HG03159 (cell line): ENCODE data around the gene PLCD1.
"Not testable (repeated sequence)": the region's sequence is repeated elsewhere in the genome, so short reads cannot be mapped to it uniquely, and the experiment has no call there.

Source experiments
- ATAC-seq: cut with Tn5 transposase; IDR thresholded peaks from one replicate; pipeline ENCODE4 v1.9.1; 2021; ENCODE audit warnings: mild to moderate bottlenecking, moderate library complexity; ENCODE audit not compliant: unreplicated experiment

PLCD1 gene

DNA sequence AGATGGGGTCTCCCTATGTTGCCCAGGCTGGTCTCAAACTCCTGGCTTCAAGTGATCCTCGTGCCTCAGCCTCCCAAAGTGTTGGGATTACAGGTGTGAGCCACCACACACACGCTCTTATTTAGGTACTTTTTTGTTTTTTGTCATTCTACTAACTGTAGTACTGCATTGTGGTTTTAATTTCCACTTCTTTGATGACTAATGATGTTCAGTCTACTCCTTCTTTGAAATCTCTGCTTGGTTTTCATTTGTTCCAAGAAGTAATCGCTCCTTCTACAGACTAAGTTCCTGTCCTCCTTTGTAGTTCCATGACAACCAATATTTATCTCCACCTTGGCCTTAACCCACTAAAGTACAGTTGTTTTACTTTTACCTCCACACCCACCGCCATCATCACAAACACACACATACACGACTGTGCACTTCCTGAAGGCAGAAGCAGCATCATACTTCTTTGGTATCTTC is 9.0 kb upstream of the PLCD1 start:
- ATAC-seq: no peak

DNA sequence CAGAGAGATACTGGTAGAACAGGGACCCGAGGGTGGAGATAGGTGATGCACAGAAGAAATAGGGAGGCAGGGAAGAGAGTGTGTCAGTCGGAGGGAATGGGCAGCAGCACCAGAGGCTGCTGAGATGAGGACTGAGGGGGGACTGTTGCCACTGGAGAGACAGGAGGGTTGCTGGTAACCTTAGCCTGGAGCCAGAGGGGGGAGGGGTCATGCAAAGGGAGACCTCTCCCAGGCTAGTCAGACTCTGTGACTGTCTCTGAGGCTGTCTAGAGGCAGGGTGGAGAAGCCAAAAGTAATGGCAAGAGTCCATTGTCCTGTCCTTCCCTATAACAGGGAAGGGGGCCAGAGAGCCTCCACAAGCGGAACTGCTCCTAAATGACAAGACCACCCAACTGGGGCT is 7.5 kb upstream of the PLCD1 start:
- no peak for ATAC-seq

DNA sequence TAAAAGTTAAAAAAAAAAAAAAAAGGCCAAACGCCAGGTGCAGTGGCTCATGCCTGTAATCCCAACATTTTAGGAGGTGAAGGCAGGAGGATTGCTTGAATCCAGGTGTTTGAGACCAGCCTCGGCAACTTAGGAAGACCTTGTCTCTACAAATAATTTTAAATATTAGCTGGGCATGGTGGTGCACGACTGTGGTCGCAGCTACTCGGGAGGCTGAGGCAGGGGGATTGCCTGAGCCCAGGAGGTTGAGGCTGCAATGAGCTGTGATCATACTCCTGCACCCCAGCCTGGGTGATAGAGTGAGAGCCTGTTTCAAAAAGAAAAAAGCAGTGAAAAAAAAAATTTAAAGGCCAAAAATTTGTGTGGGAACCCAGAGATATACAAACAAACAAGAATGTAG is 6.8 kb upstream of the PLCD1 start:
- ATAC-seq: no peak

DNA sequence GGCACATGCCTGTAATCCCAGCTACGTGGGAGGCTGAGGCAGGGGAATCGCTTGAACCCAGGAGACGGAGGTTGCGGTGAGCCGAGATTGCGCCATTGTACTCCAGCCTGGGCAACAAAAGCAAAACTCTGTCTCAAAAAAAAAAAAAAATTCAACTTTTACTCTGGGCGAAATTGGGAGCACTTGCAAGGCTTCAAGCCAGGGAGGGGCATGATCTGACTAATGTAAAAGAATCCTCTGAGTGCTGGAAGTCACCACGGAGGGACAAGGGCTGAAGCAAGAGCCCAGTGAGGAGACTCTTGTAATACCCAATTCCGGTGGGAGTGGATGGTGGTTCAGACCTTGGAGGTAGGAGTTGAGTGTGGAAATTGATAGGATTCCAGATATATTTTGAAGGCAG is 4.9 kb upstream of the PLCD1 start:
- not testable (repeated sequence) for ATAC-seq

DNA sequence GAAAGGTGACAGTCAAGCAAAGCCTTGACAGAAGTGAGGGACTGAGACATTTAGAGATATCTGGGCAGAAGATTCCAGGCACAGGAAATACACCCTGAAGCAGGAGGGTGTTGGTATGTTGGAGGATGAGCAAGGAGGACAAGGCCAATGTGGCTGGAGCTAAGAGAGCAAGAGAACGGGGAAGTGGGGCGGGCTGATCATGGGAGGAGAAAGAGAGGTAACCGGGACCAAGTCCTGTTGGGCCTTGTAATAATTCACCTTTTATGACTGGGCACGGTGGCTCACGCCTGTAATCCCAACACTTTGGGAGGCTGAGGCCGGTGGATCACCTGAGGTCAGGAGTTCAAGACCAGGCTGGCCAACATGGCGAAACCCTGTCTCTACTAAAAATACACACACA is 4.1 kb upstream of the PLCD1 start:
- ATAC-seq: not testable (repeated sequence)

DNA sequence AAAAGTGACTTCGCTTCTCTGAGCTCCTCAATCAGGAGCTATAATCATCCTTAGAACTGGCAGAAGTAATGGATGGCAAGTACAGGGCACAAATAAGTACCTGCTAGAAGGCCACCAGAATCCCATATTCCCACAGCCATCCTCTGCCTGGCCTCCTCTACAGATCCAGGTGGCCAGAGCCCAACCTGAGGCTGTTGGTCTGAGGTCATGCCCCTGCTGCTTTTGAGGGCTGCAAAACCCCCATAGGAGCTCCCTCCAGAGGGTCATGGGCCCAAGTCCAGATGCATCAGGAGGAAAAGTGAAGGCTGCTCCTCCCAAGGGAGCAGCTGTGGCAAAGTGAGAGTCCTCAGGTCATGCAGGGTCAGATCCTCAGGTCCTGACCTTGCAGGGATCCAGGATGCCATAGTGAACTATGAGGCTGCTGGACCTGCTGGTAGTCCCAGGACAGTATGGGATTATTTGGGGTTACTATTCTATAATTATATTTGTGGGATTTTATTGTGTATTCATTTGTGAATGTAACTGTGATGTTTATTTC is 3.0 kb upstream of the PLCD1 start:
- ATAC-seq: no peak

DNA sequence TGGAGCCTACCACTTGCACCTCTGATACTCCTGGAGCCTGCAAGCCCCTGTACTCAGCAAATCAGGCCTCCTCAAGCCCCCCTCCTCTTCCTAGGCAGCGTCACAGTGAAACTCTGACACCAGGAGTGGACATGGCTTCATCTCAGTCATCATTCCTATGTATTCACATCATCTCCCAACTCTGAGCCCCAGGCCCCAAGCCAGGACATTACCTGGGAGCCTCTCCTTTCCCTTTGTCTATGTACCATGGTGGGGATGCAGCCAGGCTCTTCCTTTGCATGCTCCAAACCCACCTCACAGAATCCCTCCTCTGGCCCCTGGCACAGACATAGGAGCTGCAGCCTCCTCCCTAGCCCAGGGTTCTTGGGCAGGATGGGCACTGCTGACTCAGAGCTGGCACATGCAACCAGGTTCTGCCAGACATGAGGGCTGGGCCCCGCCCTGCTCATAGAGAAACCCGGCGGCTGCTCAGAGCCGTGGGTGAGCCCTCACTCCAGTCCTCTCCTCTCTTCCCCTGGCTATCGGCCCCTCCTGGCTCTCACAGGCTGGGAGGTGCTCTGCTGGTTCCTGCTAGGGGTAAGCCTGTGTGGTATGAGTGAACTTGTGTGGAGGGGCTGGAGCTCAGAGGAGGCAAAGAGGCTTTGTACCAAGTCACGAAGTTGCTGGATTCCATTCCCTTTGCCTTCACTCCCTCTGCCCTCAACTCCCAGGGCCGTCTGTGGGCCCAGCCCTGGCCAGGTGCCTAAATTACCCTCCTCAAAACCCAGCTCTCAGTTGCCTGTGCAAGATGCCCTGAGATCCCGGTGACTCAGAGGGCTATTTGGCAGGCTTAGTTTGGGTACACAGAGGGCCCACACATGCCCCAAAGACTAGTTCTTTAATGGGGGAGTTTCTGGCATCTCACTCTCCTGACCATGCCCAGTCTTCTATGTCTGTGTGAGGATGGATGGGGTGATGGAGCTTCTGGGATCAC is 1.9 kb upstream of the PLCD1 start:
- no peak for ATAC-seq

DNA sequence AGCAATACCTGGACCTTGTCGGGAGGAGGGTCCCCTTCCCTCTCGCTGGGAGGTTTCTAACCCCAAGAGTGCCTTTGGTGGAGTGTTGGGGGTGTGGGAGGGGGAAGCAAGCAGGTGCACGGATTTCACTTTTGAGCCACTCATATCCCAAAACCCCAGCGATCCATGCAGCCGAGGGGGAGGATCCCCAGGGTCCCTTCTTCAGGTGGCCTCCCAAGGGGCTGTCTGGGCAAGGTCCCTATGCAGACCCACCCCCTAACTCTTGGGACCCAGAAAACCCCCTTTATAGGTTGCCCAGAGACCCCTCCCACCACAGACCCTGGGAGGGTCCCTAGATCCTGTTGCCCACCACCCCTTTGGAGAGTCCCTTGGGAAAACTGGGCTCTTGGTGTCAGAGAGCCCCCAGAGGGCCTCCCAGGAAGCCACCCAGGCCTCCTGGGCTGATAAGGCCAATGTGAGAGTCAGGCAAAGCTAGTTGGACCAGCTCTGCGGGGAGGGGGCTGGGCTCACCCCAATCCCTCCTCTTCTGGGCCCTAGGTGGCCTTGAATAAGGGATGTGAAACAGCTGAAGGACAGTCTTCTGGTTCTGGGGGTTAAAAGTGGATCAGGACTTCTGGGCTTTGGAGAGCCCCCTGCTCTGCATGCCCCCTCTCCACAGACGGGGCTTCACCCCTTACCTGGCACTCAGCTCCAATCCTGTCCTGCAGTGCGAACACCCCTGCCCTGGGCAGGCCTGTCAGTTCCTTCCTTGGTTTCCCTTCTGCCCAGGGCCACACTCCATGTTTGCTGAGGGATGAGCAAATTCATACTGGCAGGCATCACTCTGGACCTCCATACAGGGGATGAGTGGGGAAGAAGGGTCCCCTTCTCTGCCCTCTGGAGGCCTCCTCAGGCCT is 932 bp upstream of the PLCD1 start:
- no peak for ATAC-seq

DNA sequence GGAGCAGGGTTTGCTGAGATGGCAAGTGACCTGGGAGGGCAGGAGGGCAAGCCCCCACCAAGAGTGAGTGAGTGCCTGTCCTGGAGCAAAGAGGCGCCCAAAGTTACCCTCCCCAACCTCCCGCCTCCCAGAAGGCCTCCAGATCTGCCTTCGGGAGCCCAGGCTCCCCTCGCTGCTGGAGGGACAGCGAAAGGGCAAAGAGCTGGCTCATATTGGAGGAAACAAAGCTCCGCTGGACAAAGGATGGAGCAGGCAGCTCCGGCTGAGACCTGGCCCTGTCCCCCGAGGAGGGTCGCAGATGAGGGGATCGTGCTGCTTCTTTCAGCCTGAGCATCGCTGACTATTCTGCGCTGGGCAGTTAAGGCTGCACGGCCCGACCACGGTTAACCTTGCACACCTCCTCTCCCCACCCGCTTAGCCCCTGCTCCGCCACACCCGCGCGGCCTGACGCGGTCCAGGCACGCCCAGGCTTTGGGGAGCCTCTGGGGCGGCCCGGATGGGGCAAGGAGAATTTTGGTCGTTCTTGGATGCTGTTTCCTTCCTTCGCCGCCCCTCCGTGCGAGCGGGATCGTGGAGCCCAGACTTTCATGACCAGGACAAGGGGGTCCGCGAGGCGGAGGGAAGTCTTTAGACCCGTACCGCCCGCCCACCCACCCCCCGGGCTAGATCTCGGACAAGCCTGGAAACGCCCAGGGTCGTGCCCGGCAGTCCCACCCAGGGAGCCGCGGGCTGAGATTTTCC is 651 bp downstream of the PLCD1 start:
- ATAC-seq: no peak

DNA sequence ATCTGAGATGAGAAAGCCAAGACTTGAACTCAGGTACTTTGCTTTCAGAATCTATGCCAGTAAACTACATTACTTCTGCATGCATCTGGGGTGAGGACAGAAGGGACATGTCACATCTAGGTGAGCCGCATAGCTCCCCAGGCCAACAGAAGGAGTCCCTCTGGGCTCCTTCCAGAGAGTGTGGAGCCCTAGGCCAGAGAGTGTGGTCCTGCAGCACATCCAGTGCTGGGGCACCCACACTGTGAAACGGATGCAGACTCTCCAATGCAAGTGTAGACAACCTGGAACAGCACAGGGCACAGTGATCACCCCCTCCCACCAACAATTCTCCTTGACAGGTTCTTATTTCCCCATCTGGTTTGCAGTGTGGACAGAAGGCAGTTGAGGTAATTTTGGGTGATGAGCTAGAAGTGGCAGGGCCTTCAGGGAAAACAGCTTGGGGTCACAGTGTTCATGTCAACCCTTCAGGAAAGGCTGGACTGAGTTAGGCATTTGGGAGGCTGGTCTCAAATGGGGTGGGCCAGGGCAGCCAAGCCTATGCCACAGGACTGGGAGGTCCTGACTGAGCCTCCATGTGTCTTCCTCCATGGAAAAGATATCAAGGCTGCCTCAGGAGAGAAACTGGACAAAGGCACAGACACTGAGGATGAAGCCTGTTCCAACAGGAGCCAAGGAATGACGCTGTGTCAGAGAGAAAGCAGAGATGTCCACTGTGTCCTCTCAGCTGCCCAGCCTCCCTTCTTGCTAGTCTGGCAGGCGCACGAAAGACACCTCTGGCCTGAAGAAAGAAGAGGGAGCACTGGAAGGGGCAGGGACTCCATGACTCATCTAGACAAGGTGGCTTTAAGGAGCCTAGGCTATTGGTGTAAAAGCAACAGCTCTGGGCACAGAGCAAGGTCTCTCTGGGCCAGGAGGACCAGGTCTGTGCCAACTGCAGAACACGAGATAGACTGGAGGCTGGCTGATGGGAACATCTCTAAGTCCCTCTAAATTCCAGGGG is 1.7 kb downstream of the PLCD1 start:
- ATAC-seq: no peak

DNA sequence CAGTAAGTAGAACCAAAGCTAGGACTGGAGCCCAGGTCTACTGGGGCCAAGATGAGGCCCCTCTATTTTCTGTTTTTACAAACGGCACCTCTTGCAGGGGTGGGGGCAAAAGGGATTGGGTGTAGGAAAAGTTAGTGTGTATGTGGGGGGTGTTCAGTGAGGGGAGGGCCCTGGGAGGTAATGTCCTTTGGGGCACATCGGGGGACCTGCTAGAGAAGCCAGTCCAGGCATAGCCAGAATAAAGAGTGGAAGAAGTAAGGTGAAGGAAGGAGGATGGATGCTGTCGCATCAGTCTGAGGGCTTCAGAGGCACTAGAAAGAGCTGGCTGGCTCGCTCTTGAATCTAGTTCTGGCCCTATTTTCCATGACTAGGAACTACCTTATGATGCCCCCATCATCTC is 2.6 kb downstream of the PLCD1 start:
- ATAC-seq: no peak

DNA sequence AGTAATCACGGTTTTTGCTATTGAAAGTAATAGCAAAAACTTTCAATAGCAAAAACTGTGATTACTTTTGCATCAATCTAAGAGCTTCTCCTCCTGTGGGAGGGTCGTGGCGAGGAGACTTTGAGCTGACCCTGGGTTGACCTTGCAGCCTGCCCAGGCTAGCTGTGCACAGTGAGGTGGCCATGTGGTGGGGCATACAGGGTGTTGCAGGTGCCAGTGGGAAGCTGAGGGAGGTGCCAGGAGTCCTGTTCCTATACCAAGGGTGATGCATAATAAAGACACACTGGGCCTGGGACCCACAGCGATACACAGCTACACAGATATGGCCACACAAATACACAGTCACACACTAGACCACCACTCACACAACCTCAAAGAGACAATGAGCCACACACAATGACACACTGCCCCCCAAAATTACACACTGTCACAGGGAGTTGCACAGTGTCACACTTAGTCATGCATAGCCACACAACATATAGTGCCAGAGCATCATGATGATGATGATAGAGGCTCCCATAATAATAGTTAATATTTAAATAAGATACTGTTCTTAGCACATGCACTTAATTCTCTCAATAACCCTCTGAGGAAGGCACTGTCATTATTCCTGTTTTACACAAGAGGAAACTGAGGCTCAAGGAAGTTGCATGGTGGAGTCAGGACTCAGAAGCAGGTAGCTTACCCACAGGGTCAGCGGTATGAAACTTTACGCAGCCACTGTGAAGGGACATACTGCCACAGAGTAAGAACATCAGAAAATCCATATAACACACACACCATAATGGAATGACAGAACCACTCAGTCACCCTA is 6.3 kb downstream of the PLCD1 start:
- no peak for ATAC-seq

DNA sequence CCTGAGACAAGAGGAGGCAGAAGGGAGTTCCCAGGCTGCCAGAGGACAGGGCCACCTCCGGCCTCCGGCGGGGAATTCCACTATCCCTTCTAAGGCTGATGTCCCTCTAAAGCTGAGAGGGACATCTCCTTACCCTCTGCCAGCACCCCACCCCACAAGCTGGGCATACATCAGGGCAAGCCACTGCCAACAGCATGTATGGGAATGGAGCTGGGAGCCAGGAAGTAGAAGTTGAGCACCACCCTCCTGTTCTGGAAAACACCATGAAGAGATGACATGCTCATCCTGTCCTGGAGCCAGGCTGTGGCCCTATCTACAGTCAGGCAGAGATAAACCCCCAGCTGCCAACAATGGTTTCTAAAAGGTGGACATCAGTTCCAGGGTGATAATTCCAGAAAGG is 7.1 kb downstream of the PLCD1 start:
- ATAC-seq: no peak

DNA sequence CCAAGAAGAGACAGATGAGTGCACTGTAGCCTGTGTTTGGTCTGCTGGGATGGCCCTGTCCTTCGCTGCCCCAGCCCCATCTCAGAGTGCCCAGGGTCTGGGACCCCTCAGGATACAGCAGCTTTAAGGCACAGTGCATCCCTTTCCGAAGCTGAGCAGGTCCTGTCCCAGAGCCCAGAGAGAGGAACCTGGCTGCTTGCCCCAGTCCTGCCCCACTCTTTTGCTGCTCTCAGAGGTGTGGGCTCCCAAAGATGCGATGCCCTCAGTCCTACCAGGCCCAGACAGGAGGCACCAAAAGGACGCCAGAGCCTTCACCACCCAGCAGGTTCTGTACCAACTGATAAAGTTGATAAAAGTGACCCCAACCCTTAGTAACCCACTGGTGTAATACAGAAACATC is 8.2 kb downstream of the PLCD1 start:
- ATAC-seq: no peak

DNA sequence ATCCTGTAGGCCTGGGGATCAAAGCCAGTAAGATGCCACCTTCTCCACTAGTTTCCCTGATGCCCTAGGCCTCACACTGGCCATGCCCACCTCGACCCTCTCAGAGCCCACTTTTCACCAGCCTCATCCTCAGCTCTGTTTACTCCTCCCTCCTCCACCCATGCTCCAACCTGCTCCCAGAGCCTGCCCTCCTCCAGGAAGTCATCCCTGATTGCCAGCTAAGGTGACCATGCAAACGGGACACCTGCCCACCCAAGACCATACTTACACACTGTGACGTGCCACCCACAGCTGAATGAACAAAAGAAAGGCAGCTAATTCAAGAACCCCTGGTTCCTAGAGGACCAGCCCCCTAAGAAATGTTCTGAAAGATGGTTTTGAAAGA is 9.1 kb downstream of the PLCD1 start:
- ATAC-seq: no peak

DNA sequence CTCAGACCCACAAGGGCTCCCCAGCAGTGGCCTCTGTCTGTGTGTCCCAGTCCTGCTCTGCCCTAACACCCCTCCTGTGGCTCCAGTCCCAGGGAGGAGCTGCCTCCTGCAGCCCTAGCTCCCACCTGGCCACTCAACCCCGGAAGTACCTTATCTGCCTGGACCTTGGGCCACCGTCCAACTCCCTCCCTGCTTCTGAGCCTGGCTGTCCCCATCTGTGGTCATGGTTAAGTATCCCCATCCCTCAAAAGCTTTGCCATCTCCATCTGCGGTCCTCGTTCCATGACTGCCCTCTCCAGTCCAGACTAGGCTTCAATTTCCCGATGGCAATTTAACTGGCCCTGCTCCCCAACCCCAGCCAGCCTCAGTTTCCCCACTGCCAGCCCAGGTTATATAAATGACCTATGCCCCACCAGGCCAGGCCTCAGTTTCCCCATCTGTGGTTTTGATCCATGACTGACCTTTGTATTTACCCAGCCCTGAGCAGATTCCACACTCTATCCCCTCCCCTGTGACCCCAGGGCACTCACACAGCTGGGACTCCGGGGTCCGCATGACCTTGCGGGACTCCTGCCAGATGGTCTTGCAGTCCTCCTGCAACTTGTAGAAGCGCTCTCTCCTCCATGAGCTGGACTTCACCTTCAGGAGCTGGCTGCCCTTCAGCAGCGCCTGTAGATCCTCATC is 9.6 kb downstream of the PLCD1 start:
- no peak for ATAC-seq

DNA sequence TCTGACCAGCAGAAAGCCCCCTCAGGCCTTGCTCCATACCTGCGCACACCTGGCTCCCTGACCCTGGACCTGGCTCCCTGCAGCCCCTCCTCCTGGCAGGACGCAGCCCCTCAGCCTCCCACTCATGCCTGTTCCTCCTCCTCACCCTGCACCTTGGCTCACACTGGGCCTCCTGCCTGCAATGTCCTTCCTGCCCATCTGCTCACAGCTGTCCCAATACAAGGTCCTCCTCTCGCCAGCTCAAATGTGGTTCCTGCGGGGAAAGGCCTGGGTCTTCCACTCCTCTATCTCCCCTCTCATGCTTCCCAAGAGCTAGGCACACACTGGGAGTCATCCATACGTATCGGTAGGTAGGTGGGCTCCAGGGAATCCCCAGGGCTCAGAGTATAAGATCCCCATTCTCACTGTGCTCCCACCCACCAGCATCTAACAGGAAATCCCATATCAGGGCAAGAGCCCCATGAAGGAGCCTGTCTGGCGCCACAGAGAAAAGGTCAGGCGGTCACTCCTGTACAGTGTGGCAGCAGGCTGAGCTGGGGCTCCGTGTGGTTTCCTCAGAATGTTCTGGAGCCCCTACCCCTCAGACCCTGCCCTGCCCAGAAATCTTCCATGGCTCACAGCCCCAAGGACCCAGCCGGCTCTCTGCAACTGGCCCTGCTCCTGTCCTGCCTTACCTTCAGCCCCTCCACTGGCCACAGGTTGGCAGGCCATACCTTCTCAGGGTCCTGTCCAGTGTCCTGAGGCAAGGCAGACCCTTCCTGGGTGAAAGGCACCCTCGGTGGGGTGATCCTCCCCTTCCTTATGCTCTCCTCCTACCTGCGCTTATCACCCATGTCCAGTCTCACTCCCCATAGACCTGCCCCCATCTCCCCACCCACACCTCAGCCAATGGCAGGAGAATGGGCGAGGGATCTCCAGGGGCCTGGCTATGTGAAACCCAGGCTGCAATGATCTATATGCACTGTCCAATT is 10.9 kb downstream of the PLCD1 start:
- no peak for ATAC-seq
